Tibial nerve (tissue), 4 donors: ENCODE measurements around the gene SLC35A2. TPM values are rescaled to one million over a fixed set of nuclear protein-coding genes. Genes with fewer than 3 reads are reported as not detected.

ENCODE experiments used
- DNase-seq, 2 donors: peaks; one replicate each; pipeline ENCODE4 v3.0.0-alpha.2; 2019; ENCODE audit warnings: low spot score in 2 of 2
- H3K27ac ChIP-seq, 4 donors: fragments of 200-600 bp; sonication (generic) in 3 of 4; one replicate each; pipeline ENCODE4 v1.5.1; 2017 to 2019; ENCODE audit warnings: mild to moderate bottlenecking in 1 of 4
- H3K27me3 ChIP-seq, 2 donors: fragments of 200-600 bp; sonication (generic) in 1 of 2; one replicate each; pipeline versions ENCODE4 v1.5.1 to v1.6.0; 2017 to 2019
- H3K36me3 ChIP-seq, 3 donors: fragments of 200-600 bp; sonication (generic); one replicate each; pipeline ENCODE4 v1.5.1; 2018 to 2019
- H3K4me1 ChIP-seq, 4 donors: fragments of 200-600 bp; sonication (generic) in 3 of 4; one replicate each; pipeline ENCODE4 v1.5.1; 2017 to 2019
- H3K4me3 ChIP-seq, 4 donors: fragments of 200-600 bp; sonication (generic) in 3 of 4; one replicate each; pipeline ENCODE4 v1.5.1; 2017 to 2019; ENCODE audit warnings: mild to moderate bottlenecking in 1 of 4, moderate library complexity in 1 of 4
- H3K9me3 ChIP-seq, 4 donors: fragments of 200-600 bp; sonication (generic) in 3 of 4; one replicate each; pipeline ENCODE4 v1.5.1; 2017 to 2019
- EP300 ChIP-seq, 2 donors: sonication (generic); formaldehyde crosslinking; IDR thresholded peaks; one replicate each; pipeline ENCODE4 v1.6.1; 2017; ENCODE audit warnings: antibody characterized with exemption in 2 of 2, mild to moderate bottlenecking in 1 of 2
- POLR2A ChIP-seq, 2 donors: fragments of 450-650 bp; IDR thresholded peaks; one replicate each; pipeline ENCODE4 v1.6.1; 2017; ENCODE audit warnings: antibody characterized with exemption in 2 of 2, mild to moderate bottlenecking in 2 of 2, moderate library complexity in 2 of 2
- WGBS, 2 donors: methylation state at CpG; one replicate each; pipeline ENCODE4 v1.1.5; 2018; 5-methylcytosine and 5-hydroxymethylcytosine counted together
- total RNA-seq, 4 donors: library from RNA; depleted of rRNA; stranded (reverse); fragments of >200 nt; gene quantifications; one replicate each; pipeline ENCODE4 v1.1.0, GENCODE V29; 2016
- TF ChIP-seq, protein P1 (sequence below), 5 experiments: fragments of 200-600 bp in 3 of 5; fragments of 450-650 bp in 2 of 5; sonication (generic) in 3 of 5; IDR thresholded peaks; one replicate each; pipeline ENCODE4 v1.5.1; 2016 to 2019; ENCODE audit warnings: antibody characterized with exemption in 5 of 5, mild to moderate bottlenecking in 3 of 5, moderate library complexity in 2 of 5

SLC35A2 gene
- total RNA-seq, 4 donors from 2014 or later = 17.0 to 35.5 (median 17.1) TPM

DNA sequence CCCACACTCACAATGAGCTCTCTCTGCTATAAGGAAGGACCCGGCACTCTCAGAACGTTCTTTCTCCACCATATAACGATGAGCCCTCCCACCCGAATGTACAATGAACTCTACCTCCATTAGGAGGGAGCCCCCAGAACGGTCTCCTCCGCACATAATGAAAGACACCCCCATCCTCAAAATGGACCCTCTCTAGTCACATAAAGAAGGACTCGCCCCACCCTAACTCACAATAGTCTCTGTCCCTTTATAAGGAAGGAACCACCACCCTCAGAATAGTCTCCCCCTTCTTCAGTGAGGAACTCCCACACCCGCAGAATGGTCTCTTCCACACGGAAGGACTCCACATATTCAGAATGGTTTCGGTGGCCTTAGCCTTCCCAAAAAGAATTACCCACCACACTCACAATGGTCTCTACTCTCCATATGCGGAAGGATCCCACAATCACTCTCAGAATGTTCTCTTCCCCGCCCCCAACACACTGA, 477 bp downstream of the SLC35A2 start:
- Histone ChIP-seq H3K4me1 (peaks cover 0 to 16% (median 0%) of the 10 kb centered on the region in 4 donors), H3K4me3 (peak overlapping the region; percentile 43 to 77 (median 56)), H3K27ac (peak overlapping the region in 3 of 4 donors; percentile 19 to 89 (median 78))

DNA sequence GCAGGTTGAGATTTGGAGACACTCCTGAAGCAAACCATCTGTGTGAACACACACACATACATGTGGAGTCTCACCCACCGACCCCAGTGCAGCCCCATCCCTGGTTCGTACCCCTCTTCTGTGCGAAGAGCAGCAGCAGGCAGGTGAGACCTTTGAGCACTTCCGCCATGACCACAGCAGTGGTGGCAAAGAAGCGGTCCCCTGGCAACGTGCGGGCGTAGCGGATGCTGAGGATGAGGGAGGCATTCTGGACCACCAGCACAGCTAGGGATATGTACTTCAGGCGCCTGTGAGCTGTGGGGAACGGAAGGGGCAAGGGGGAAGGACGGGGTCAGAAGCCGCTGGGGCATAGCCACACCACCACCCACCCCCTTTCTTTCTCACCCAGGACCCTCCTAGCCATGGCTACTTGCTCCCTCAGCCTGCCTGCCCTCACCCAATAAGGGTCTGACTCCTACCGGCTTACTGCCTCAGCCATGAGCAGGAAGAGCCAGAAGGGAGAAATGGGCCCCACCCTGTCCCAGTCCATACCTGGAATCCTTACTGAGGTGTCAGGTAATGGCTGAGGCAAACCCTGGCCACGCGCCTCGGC, 1.6 kb downstream of the SLC35A2 start:
- no peak for DNase-seq
- Histone ChIP-seq H3K4me3 (no peak overlapping the region), H3K9me3 (no peaks in the 10 kb centered on the region), H3K27ac (no peak overlapping the region), H3K36me3 (peaks cover 0 to 31% (median 0%) of the 10 kb centered on the region in 3 donors), H3K27me3 (no peaks in the 10 kb centered on the region), H3K4me1 (peaks cover 0 to 16% (median 0%) of the 10 kb centered on the region in 4 donors)
- TF ChIP-seq EP300 (IDR thresholded peaks at IDR 0.05) (no peak), POLR2A (IDR thresholded peaks at IDR 0.05) (no peak)
- TF ChIP-seq, protein P1, sequence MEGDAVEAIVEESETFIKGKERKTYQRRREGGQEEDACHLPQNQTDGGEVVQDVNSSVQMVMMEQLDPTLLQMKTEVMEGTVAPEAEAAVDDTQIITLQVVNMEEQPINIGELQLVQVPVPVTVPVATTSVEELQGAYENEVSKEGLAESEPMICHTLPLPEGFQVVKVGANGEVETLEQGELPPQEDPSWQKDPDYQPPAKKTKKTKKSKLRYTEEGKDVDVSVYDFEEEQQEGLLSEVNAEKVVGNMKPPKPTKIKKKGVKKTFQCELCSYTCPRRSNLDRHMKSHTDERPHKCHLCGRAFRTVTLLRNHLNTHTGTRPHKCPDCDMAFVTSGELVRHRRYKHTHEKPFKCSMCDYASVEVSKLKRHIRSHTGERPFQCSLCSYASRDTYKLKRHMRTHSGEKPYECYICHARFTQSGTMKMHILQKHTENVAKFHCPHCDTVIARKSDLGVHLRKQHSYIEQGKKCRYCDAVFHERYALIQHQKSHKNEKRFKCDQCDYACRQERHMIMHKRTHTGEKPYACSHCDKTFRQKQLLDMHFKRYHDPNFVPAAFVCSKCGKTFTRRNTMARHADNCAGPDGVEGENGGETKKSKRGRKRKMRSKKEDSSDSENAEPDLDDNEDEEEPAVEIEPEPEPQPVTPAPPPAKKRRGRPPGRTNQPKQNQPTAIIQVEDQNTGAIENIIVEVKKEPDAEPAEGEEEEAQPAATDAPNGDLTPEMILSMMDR (IDR thresholded peaks at IDR 0.05) = no peak
- WGBS, 2 donors = 85 to 87% methylated on average over 13 to 17 of the region's 17 CpGs

More for the DNA sequence above, 477 bp downstream of the SLC35A2 start:
- Histone ChIP-seq H3K36me3 (peaks cover 0 to 23% (median 0%) of the 10 kb centered on the region in 3 donors), H3K27me3 (no peaks in the 10 kb centered on the region), H3K9me3 (no peaks in the 10 kb centered on the region)
- no peak for DNase-seq
- WGBS, 2 donors = 0 to 36% methylated on average over 8 to 12 of the region's 12 CpGs
- TF ChIP-seq EP300 (IDR thresholded peaks at IDR 0.05) (no peak), POLR2A (IDR thresholded peaks at IDR 0.05) (no peak)
- TF ChIP-seq, protein P1 (IDR thresholded peaks at IDR 0.05) = no peak

DNA sequence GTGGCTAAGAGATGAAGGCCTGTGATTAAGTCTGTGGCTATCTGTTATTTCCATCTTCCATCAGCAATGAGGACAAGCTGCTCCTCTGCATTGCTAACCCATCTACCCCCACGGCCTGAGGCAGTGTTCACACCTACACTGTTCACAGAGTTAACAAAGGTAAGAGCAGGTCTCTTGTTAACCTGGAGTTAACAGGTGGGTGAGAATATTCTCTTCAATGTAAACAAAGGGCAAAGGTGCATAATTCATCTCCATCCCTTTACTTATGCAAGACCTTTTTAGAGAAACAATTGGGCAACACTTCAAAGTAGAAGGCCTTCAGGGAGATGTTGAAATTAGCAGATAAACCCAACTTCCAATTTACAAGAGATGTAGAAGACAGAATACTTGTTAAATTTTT, 2.8 kb downstream of the SLC35A2 start:
- no peak for DNase-seq
- no peaks in the 10 kb centered on the region for H3K9me3 ChIP-seq
- H3K27me3 ChIP-seq = no peaks in the 10 kb centered on the region
- H3K4me1 ChIP-seq = peaks cover 0 to 16% (median 0%) of the 10 kb centered on the region in 4 donors
- no peak for TF ChIP-seq POLR2A (IDR thresholded peaks at IDR 0.05)
- TF ChIP-seq, protein P1 (IDR thresholded peaks at IDR 0.05) = no peak
- no peak for TF ChIP-seq EP300 (IDR thresholded peaks at IDR 0.05)
- no peak overlapping the region for H3K4me3 ChIP-seq
- 45 to 86% methylated on average over 1 of the region's 1 CpG for WGBS, 2 donors
- peaks cover 0 to 31% (median 0%) of the 10 kb centered on the region in 3 donors for H3K36me3 ChIP-seq
- H3K27ac ChIP-seq = no peak overlapping the region

DNA sequence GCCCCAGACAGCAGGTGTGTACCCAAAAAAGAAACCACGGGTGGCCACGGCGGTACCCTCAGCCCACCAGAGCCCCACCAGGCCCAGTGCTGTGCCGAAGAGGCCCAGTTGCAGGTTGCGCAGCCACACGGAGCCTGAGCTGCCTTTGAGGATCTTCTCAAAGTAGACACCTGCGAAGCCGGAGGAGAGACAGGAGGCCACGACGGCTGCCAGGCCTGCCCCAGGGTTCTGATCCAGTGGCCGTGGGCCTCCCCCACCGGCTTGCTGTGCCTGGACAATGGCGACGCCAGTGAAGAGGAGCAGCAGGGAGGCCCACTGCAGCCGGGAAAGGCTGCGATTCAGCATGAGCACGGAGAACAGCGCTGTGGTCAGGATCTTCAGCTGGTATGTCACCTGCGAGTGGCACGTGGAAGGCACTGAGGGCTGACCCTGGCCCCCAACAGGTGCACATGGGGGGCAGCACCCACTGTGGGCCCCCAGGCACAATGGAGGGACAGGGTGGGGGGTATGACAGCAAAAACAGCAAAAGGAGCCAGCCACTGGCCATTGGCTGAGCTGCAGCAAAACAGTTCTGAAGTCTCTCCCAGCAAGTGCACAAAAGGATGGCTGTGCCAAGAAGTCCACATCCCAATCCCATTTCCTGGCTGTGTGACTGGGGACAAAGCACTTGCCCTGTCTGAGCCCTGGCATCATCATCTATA, 6.2 kb downstream of the SLC35A2 start:
- 87 to 90% methylated on average over 14 to 20 of the region's 20 CpGs for WGBS, 2 donors
- Histone ChIP-seq H3K27ac (no peak overlapping the region), H3K4me3 (no peak overlapping the region), H3K36me3 (peaks cover 0 to 57% (median 0%) of the 10 kb centered on the region in 3 donors), H3K4me1 (peaks cover 0 to 2% (median 0%) of the 10 kb centered on the region in 4 donors), H3K27me3 (no peaks in the 10 kb centered on the region), H3K9me3 (no peaks in the 10 kb centered on the region)
- no peak for DNase-seq
- TF ChIP-seq POLR2A (IDR thresholded peaks at IDR 0.05) (no peak), EP300 (IDR thresholded peaks at IDR 0.05) (no peak)
- TF ChIP-seq, protein P1 (IDR thresholded peaks at IDR 0.05) = no peak

DNA sequence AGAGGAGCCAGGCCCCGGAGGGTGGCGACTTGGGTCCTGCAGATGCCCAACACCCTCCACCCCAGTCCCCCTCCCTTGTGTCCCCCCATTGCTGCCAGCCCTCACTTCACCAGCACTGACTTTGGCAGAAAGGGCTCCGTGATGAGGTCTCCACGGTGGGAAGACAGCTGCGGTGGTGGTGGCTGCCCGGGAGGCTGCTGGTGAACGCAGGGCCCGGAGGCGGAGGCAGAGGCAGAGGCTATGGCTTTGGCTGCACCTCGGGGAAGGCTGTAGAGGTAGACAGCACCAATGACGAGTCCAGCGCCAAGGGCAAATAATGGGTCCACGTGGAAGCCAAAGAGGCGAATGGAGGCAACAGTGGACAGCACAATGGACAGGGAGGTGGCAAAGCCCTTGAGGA, 6.8 kb downstream of the SLC35A2 start:
- no peaks in the 10 kb centered on the region for H3K27me3 ChIP-seq
- TF ChIP-seq, protein P1 (IDR thresholded peaks at IDR 0.05) = no peak
- TF ChIP-seq EP300 (IDR thresholded peaks at IDR 0.05) (no peak), POLR2A (IDR thresholded peaks at IDR 0.05) (no peak)
- 76 to 83% methylated on average over 10 to 14 of the region's 14 CpGs for WGBS, 2 donors
- H3K9me3 ChIP-seq = no peaks in the 10 kb centered on the region
- no peak overlapping the region for H3K27ac ChIP-seq
- DNase-seq = no peak
- H3K4me1 ChIP-seq = peaks cover 0 to 3% (median 0%) of the 10 kb centered on the region in 4 donors
- H3K36me3 ChIP-seq = peaks cover 0 to 57% (median 0%) of the 10 kb centered on the region in 3 donors
- no peak overlapping the region for H3K4me3 ChIP-seq
